Vagina (tissue), 2 donors: Measurements from ENCODE around the gene PPIF. TPM values are rescaled to one million over a fixed set of nuclear protein-coding genes. Genes with fewer than 3 reads are reported as not detected.

Experiments
- DNase-seq, 2 donors: peaks; one replicate each; pipeline ENCODE4 v3.0.0-alpha.2; 2017; ENCODE audit errors: extremely low spot score in 2 of 2
- H3K27ac ChIP-seq: fragments of 200-600 bp; sonication (generic); one replicate; pipeline ENCODE4 v1.5.1; 2019
- H3K27me3 ChIP-seq: fragments of 200-600 bp; sonication (generic); one replicate; pipeline ENCODE4 v1.5.1; 2019
- H3K36me3 ChIP-seq, 2 donors: fragments of 200-600 bp; sonication (generic); one replicate each; pipeline ENCODE4 v1.5.1; 2017 to 2019
- H3K4me1 ChIP-seq: fragments of 200-600 bp; sonication (generic); one replicate; pipeline ENCODE4 v1.5.1; 2019
- H3K4me3 ChIP-seq, 2 donors: fragments of 200-600 bp; sonication (generic); 1 replicate in 1 of 2; 2 replicates in 1 of 2; pipeline ENCODE4 v1.5.1; 2016 to 2019
- H3K9me3 ChIP-seq: fragments of 200-600 bp; sonication (generic); one replicate; pipeline ENCODE4 v1.5.1; 2019
- POLR2A ChIP-seq, 2 donors: fragments of 450-650 bp; IDR thresholded peaks; one replicate each; pipeline ENCODE4 v1.6.1; 2017; ENCODE audit warnings: antibody characterized with exemption in 2 of 2, mild to moderate bottlenecking in 2 of 2, moderate library complexity in 2 of 2
- POLR2AphosphoS5 ChIP-seq, 2 donors: sonication (generic); formaldehyde crosslinking; IDR thresholded peaks; one replicate each; pipeline ENCODE4 v1.9.0; 2017; ENCODE audit warnings: antibody characterized with exemption in 2 of 2, mild to moderate bottlenecking in 2 of 2, low read depth in 1 of 2; ENCODE audit not compliant: insufficient read depth in 1 of 2
- intact Hi-C: fragments of 100-400 bp; cut with DNase I; formaldehyde crosslinking; loops from one replicate; pipeline ENCODE4 v1.15.1; 2023
- total RNA-seq: library from RNA; depleted of rRNA; stranded (reverse); fragments of >200 nt; gene quantifications from one replicate; pipeline ENCODE4 v1.2.3, GENCODE V29; 2016
- TF ChIP-seq, protein P1 (sequence below), 3 experiments: fragments of 450-650 bp in 2 of 3; fragments of 200-600 bp in 1 of 3; sonication (generic) in 1 of 3; IDR thresholded peaks; one replicate each; pipeline ENCODE4 v1.5.1; 2017 to 2019; ENCODE audit warnings: antibody characterized with exemption in 3 of 3, mild to moderate bottlenecking in 2 of 3, moderate library complexity in 2 of 3

Gene PPIF
- total RNA-seq, 1 donor from 2014 or later = 44.7 TPM

DNA sequence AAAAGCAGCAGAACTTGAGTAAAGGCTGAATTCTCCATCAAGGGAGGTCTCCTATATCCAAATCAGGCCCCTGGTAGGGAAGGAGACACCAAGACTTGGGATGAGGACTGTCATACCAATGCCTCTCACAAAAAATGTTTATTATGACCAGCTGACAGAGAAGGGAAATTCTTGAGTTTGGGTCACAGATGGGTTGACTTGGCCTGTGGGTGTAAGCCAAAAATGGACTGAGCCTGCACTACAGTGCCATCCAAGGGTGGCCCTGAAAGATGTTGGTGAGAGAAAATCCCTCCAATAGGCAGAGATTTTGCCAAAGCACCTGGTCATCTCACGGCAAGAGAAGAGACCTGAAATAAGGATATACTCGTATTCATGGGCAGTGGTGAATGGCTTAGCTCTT lies 27.0 kb upstream of the PPIF start:
- no peaks in the 10 kb centered on the region for H3K36me3 ChIP-seq
- H3K27me3 ChIP-seq = no peaks in the 10 kb centered on the region
- intact Hi-C loops = no loop called here
- no peak overlapping the region for H3K4me3 ChIP-seq
- H3K4me1 ChIP-seq = peaks cover 48% of the 10 kb centered on the region
- H3K9me3 ChIP-seq = no peaks in the 10 kb centered on the region
- no peak for DNase-seq
- TF ChIP-seq POLR2AphosphoS5 (IDR thresholded peaks at IDR 0.05; ENCODE audit: insufficient read depth in 1 of 2, low read depth in 1 of 2) = no peak
- TF ChIP-seq, protein P1, sequence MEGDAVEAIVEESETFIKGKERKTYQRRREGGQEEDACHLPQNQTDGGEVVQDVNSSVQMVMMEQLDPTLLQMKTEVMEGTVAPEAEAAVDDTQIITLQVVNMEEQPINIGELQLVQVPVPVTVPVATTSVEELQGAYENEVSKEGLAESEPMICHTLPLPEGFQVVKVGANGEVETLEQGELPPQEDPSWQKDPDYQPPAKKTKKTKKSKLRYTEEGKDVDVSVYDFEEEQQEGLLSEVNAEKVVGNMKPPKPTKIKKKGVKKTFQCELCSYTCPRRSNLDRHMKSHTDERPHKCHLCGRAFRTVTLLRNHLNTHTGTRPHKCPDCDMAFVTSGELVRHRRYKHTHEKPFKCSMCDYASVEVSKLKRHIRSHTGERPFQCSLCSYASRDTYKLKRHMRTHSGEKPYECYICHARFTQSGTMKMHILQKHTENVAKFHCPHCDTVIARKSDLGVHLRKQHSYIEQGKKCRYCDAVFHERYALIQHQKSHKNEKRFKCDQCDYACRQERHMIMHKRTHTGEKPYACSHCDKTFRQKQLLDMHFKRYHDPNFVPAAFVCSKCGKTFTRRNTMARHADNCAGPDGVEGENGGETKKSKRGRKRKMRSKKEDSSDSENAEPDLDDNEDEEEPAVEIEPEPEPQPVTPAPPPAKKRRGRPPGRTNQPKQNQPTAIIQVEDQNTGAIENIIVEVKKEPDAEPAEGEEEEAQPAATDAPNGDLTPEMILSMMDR (IDR thresholded peaks at IDR 0.05) = no peak
- TF ChIP-seq POLR2A (IDR thresholded peaks at IDR 0.05) = no peak
- no peak overlapping the region for H3K27ac ChIP-seq

DNA sequence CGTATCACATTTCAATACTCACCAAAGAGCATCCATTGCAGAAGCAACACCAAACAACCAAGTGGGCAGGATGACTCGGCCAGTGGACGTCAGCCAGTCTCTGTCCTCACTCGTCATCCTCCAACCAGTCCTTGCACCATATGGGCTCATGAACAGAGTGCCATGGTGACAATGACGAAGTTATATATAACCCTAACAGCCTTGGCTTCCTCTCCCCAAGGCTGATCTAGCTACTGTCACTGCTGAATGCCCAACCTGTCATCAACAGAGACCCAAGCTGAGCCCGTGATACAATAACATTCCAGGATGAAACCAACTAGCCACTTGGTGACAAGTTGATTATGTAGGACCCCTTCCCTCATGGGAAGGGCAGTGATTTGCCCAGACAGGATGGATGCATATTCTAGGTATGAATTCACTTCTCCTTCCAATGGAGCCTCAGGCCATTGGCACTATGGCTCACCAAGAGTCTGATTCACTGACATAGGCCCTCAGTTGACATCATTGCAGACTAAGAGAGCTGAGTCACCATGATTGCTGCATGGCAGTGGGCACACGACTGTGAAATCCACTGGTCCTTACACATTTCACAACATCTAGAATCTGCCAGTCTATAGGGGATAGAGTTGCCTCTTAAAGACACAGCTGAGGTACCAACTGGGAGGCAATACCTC lies 26.3 kb upstream of the PPIF start:
- no peak for DNase-seq
- intact Hi-C loops = no loop called here
- no peaks in the 10 kb centered on the region for H3K9me3 ChIP-seq
- H3K4me3 ChIP-seq = no peak overlapping the region
- H3K36me3 ChIP-seq = no peaks in the 10 kb centered on the region
- H3K4me1 ChIP-seq = peaks cover 48% of the 10 kb centered on the region
- H3K27ac ChIP-seq = no peak overlapping the region
- peak in 1 of 2 donors; percentile 40 for TF ChIP-seq POLR2AphosphoS5 (IDR thresholded peaks at IDR 0.05; ENCODE audit: insufficient read depth in 1 of 2, low read depth in 1 of 2)
- TF ChIP-seq, protein P1 (IDR thresholded peaks at IDR 0.05) = no peak
- no peaks in the 10 kb centered on the region for H3K27me3 ChIP-seq

DNA sequence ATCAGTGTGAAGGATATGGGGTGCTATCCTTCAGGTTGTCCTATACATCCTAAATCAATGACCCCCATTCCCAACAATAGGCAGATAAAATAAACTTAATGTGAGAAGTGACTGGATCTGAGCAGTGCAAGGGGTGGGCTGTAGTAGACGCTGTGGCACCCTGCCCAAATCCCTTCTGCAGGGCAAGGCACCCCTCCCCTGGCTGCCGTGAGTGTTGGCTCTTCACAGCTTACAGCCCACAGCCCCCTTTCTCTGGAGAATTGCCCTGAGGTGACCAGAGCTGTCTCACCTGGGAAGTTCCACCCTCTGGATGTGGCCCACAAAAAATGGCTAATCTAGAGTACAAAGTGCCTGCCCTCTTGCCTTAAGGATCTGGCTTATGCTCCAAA lies 25.8 kb upstream of the PPIF start:
- Histone ChIP-seq H3K27ac (no peak overlapping the region), H3K27me3 (no peaks in the 10 kb centered on the region), H3K36me3 (no peaks in the 10 kb centered on the region), H3K4me3 (no peak overlapping the region), H3K4me1 (peaks cover 48% of the 10 kb centered on the region), H3K9me3 (no peaks in the 10 kb centered on the region)
- intact Hi-C loops = no loop called here
- no peak for TF ChIP-seq POLR2A (IDR thresholded peaks at IDR 0.05)
- no peak for TF ChIP-seq POLR2AphosphoS5 (IDR thresholded peaks at IDR 0.05; ENCODE audit: insufficient read depth in 1 of 2, low read depth in 1 of 2)
- no peak for DNase-seq

DNA sequence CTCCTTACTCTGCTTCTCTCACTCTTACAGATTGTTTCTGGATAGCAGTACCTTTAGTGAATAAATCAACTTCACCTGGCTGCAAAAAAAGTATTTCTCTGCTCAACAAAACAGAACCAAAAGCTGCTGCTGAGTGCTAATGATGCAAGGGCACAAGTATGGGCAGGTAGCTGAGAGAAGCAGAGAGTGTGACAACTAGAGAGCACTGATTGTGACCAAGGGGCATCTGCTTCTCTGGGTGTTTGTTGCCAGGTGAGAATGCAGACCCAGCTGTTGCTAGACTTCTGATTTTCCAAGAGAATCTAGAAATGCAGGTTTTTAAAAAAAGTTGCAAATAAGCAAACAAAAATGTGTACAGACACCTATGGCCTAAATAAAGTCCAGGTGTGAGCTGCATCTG lies 25.3 kb upstream of the PPIF start:
- Histone ChIP-seq H3K4me1 (peaks cover 44% of the 10 kb centered on the region), H3K4me3 (no peak overlapping the region), H3K36me3 (no peaks in the 10 kb centered on the region), H3K27me3 (no peaks in the 10 kb centered on the region), H3K27ac (no peak overlapping the region), H3K9me3 (no peaks in the 10 kb centered on the region)
- TF ChIP-seq, protein P1 (IDR thresholded peaks at IDR 0.05) = no peak
- DNase-seq = no peak
- intact Hi-C loops = no loop called here

DNA sequence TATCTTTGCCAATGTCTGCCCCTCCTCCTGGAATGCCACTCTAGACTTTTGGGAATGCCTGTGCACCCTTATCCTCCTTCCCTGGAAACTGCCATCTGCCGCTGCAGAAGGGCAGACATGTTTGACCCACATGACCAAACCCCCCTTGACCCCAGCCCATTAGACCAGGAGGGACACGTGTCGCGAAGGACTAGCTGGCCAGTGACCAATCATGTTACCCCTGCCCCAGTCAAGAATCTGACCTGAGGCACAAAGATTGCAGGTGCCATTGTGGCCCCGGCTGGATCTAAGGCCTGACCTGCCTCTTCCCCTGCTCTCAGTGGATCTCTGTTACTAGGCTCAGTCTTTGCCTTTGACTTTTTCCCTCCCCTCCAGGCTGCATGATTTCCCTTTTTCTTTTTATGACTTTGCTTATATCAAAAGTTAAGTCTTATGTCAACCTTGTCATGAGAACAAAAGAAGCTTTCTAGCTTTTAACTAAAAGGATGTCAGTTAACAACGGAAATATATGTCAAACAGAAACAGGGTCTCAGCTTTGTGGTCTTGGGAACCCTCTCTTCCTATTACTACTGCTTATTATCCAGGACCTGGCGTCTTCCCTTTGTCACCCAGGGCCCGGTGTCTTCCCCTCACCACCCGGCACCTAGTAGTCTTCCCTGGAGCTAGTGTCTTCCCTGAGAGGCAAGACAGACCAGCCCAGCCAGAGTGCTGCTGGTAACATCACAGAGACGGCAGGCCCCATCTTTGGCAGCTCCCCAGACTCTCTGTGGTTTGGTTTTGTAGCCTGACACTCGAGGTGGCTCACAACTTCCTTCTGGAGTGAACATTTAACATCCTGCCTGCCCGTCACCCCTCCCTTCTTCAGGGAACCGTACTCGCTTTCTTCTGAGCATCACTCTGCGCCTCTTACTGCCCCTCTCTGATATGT lies 24.4 kb upstream of the PPIF start:
- H3K36me3 ChIP-seq = no peaks in the 10 kb centered on the region
- H3K27ac ChIP-seq = peak overlapping the region; percentile 5
- peaks cover 35% of the 10 kb centered on the region for H3K4me1 ChIP-seq
- DNase-seq = no peak
- TF ChIP-seq POLR2A (IDR thresholded peaks at IDR 0.05) = no peak
- peak in 1 of 2 donors; percentile 34 for TF ChIP-seq POLR2AphosphoS5 (IDR thresholded peaks at IDR 0.05; ENCODE audit: insufficient read depth in 1 of 2, low read depth in 1 of 2)
- TF ChIP-seq, protein P1 (IDR thresholded peaks at IDR 0.05) = no peak
- no peaks in the 10 kb centered on the region for H3K27me3 ChIP-seq
- H3K9me3 ChIP-seq = no peaks in the 10 kb centered on the region
- H3K4me3 ChIP-seq = no peak overlapping the region
- intact Hi-C loops = no loop called here
